Neural cell (in vitro differentiated cells): ENCODE measurements around the gene PLXNA4. TPM values are rescaled to one million over a fixed set of nuclear protein-coding genes. Genes with fewer than 3 reads are reported as not detected.

Source experiments
- H2AFZ ChIP-seq: fragments of 200-600, 300-800 bp; sonication (generic), shearing (Covaris generic); 2 replicates; pipeline ENCODE4 v1.6.0; 2014; ENCODE audit warnings: low read depth, mild to moderate bottlenecking, antibody characterized with exemption, low read length, moderate library complexity
- H3F3A ChIP-seq: fragments of 200-600 bp; shearing (Covaris generic); 2 replicates; pipeline ENCODE4 v1.6.1; 2016; ENCODE audit warnings: mild to moderate bottlenecking, moderate library complexity, mixed read lengths, antibody characterized with exemption, low read length; ENCODE audit not compliant: insufficient read depth, poor library complexity, severe bottlenecking
- H3K27ac ChIP-seq: fragments of 200-600, 300-800 bp; sonication (generic), shearing (Covaris generic); 2 replicates; pipeline ENCODE4 v1.5.1; 2014; ENCODE audit warnings: mild to moderate bottlenecking, low read length, moderate library complexity
- H3K27me3 ChIP-seq: fragments of 300-800, 200-600 bp; sonication (generic), shearing (Covaris generic); 2 replicates; pipeline ENCODE4 v1.6.0; 2014; ENCODE audit warnings: mild to moderate bottlenecking, low read depth, low read length, moderate library complexity; ENCODE audit not compliant: insufficient read depth
- H3K36me3 ChIP-seq: fragments of 300-800, 200-600 bp; sonication (generic), shearing (Covaris generic); 2 replicates; pipeline ENCODE4 v1.5.1; 2014; ENCODE audit warnings: mild to moderate bottlenecking, antibody characterized with exemption, low read length, moderate library complexity; ENCODE audit not compliant: insufficient read depth
- H3K4me2 ChIP-seq: fragments of 300-800, 200-600 bp; sonication (generic), shearing (Covaris generic); 2 replicates; pipeline ENCODE4 v1.6.0; 2014; ENCODE audit warnings: mild to moderate bottlenecking, low read length
- H3K4me3 ChIP-seq: fragments of 300-800, 200-600 bp; sonication (generic), shearing (Covaris generic); 2 replicates; pipeline ENCODE4 v1.5.1; 2014; ENCODE audit warnings: mild to moderate bottlenecking, low read length, moderate library complexity
- H3K79me2 ChIP-seq: fragments of 200-600 bp; shearing (Covaris generic); replicated peaks from 2 replicates; pipeline ENCODE4 v1.6.0; 2014; ENCODE audit warnings: mild to moderate bottlenecking, low read length, moderate library complexity; ENCODE audit not compliant: insufficient read depth
- H3K9ac ChIP-seq: fragments of 300-800, 200-600 bp; sonication (generic), shearing (Covaris generic); 2 replicates; pipeline ENCODE4 v1.6.1; 2016; ENCODE audit warnings: mild to moderate bottlenecking, low read length, mixed read lengths
- H3K9me2 ChIP-seq: fragments of 200-600 bp; shearing (Covaris generic); 2 replicates; pipeline ENCODE4 v1.6.1; 2016; ENCODE audit warnings: mild to moderate bottlenecking, low read length, mixed read lengths; ENCODE audit not compliant: insufficient read depth
- H3K9me3 ChIP-seq: fragments of 200-600, 300-800 bp; sonication (generic), shearing (Covaris generic); 2 replicates; pipeline ENCODE4 v1.6.1; 2016; ENCODE audit warnings: mild to moderate bottlenecking, mixed run types, low read length, moderate library complexity, mixed read lengths
- H4K20me1 ChIP-seq: fragments of 200-600 bp; shearing (Covaris generic); 2 replicates; pipeline ENCODE4 v1.6.1; 2016; ENCODE audit warnings: mild to moderate bottlenecking, mixed run types; ENCODE audit not compliant: insufficient read depth
- CTCF ChIP-seq: fragments of 450-650 bp; IDR thresholded peaks from 2 replicates; pipeline ENCODE4 v1.5.1; 2014; ENCODE audit warnings: antibody characterized with exemption, mild to moderate bottlenecking, moderate library complexity; ENCODE audit not compliant: poor library complexity, severe bottlenecking
- EP300 ChIP-seq: fragments of 450-650 bp; conservative IDR thresholded peaks from 2 replicates; pipeline ENCODE4 v1.6.1; 2014; ENCODE audit warnings: antibody characterized with exemption, mild to moderate bottlenecking, moderate library complexity; ENCODE audit not compliant: poor library complexity, severe bottlenecking
- EZH2 ChIP-seq: fragments of 200-600, 300-800 bp; shearing (Covaris generic), sonication (generic); IDR thresholded peaks from 2 replicates; pipeline ENCODE4 v1.6.1; 2014; ENCODE audit warnings: antibody characterized with exemption, low read length, borderline replicate concordance, mild to moderate bottlenecking; ENCODE audit not compliant: insufficient read depth, poor library complexity, severe bottlenecking
- MXI1 ChIP-seq: fragments of 450-650 bp; conservative IDR thresholded peaks from 2 replicates; pipeline ENCODE4 v1.6.1; 2014; ENCODE audit warnings: antibody characterized with exemption, mild to moderate bottlenecking; ENCODE audit not compliant: poor library complexity, severe bottlenecking
- POLR2AphosphoS5 ChIP-seq: IDR thresholded peaks from 2 replicates; pipeline ENCODE4 v1.6.1; 2012
- RAD21 ChIP-seq: fragments of 450-650 bp; conservative IDR thresholded peaks from 2 replicates; pipeline ENCODE4 v1.6.1; 2014; ENCODE audit warnings: antibody characterized with exemption, mild to moderate bottlenecking, moderate library complexity
- REST ChIP-seq: IDR thresholded peaks from 2 replicates; pipeline ENCODE4 v1.6.1; 2012; ENCODE audit warnings: borderline replicate concordance
- SMC3 ChIP-seq: fragments of 450-650 bp; conservative IDR thresholded peaks from 2 replicates; pipeline ENCODE4 v1.6.1; 2014; ENCODE audit warnings: antibody characterized with exemption, mild to moderate bottlenecking, moderate library complexity; ENCODE audit not compliant: poor library complexity
- TAF1 ChIP-seq: IDR thresholded peaks from 2 replicates; pipeline ENCODE4 v1.6.1; 2012; ENCODE audit warnings: low read depth
- polyA plus RNA-seq: library from polyadenylated mRNA; depleted of rRNA; stranded (reverse); fragments of >200 nt; gene quantifications from 2 replicates; pipeline ENCODE4 v1.2.3, GENCODE V29; 2014

PLXNA4 gene
- polyA plus RNA-seq, 1 donor from 2014 or later = 7.2 TPM

GRCh38 chr7:132518102-132518838 lies 58.0 kb downstream of the PLXNA4 start:
- H4K20me1 ChIP-seq = no peaks in the 10 kb centered on the region
- no peak overlapping the region for H3K4me2 ChIP-seq
- H3K9ac ChIP-seq = no peak overlapping the region
- no peaks in the 10 kb centered on the region for H3K9me2 ChIP-seq
- no peaks in the 10 kb centered on the region for H3K9me3 ChIP-seq
- H3K4me3 ChIP-seq = no peak overlapping the region
- H3F3A ChIP-seq = no peaks in the 10 kb centered on the region
- H3K27ac ChIP-seq = no peak overlapping the region
- peak; percentile 18 for TF ChIP-seq CTCF
- TF ChIP-seq RAD21 = no peak
- H2AFZ ChIP-seq = no peak overlapping the region
- H3K79me2 ChIP-seq = no peaks in the 10 kb centered on the region
- no peaks in the 10 kb centered on the region for H3K36me3 ChIP-seq
- H3K27me3 ChIP-seq = no peaks in the 10 kb centered on the region

DNA sequence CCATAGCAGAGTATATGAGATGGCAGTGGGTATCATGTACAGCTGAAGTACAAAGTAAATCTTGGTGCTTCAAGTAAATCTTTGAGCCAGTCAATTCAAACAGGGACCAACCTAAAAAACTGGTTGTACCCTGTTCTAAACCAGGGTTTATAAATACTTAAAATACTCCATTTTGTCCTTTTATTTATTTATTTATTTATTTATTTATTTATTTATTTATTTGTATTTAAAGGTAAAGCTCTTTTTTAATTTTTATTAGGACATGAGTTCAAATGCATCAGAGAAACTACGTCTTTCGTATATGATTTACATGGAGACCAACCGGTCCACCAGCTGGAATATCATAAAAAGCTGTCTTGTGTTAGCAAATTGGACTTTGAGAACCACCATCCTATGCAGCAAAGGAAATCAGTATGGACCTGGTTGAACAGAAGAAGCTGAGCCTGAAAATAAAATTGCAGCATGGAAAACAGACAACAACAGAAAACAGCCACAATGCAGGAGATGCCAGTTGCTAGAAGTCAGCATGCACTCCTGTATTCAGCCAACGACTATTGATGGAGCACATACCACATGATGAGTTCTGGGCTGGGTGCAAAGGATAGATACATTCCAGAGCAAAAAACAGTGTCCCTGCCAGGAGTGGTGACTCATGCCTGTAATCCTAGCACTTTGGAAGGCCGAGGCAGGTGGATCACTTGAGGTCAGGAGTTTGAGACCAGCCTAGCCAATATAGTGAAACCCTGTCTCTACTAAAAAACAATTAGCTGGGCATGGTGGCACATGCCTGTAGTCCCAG lies 60.0 kb downstream of the PLXNA4 start:
- TF ChIP-seq TAF1 (no peak), SMC3 (no peak), EP300 (no peak), CTCF (no peak), REST (no peak), MXI1 (no peak), RAD21 (no peak), EZH2 (no peak), POLR2AphosphoS5 (no peak)
- Histone ChIP-seq H3K9me3 (no peaks in the 10 kb centered on the region), H3K36me3 (no peaks in the 10 kb centered on the region), H2AFZ (no peak overlapping the region), H3K9ac (no peak overlapping the region), H3K27me3 (no peaks in the 10 kb centered on the region), H3K79me2 (no peaks in the 10 kb centered on the region), H3F3A (no peaks in the 10 kb centered on the region), H3K4me2 (no peak overlapping the region), H3K9me2 (no peaks in the 10 kb centered on the region), H3K4me3 (no peak overlapping the region), H3K27ac (no peak overlapping the region), H4K20me1 (no peaks in the 10 kb centered on the region)
